LHCN-M2 (cell line): ENCODE data around the gene GADL1. TPM values are rescaled to one million over a fixed set of nuclear protein-coding genes. Genes with fewer than 3 reads are reported as not detected.
A peak's percentile ranks its signal among the peaks of the same experiment; 100 is the strongest.

Experiments used
- DNase-seq: peaks from one replicate; pipeline ENCODE4 v3.0.0-alpha.2; 2012; ENCODE audit warnings: low read depth
- polyA plus RNA-seq: library from polyadenylated mRNA; unstranded; fragments of >200 nt; gene quantifications from one replicate; pipeline ENCODE4 v1.2.1, GENCODE V29; 2012; ENCODE audit warnings: missing spikeins
- total RNA-seq: library from RNA; depleted of rRNA; stranded (reverse); fragments of >200 nt; gene quantifications from 2 replicates; pipeline ENCODE4 v1.2.3, GENCODE V29; 2014; rRNA removed

Gene GADL1, protein sequence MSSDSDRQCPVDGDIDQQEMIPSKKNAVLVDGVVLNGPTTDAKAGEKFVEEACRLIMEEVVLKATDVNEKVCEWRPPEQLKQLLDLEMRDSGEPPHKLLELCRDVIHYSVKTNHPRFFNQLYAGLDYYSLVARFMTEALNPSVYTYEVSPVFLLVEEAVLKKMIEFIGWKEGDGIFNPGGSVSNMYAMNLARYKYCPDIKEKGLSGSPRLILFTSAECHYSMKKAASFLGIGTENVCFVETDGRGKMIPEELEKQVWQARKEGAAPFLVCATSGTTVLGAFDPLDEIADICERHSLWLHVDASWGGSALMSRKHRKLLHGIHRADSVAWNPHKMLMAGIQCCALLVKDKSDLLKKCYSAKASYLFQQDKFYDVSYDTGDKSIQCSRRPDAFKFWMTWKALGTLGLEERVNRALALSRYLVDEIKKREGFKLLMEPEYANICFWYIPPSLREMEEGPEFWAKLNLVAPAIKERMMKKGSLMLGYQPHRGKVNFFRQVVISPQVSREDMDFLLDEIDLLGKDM
- 0.06 TPM in 2 replicates for total RNA-seq
- not detected for polyA plus RNA-seq

DNA sequence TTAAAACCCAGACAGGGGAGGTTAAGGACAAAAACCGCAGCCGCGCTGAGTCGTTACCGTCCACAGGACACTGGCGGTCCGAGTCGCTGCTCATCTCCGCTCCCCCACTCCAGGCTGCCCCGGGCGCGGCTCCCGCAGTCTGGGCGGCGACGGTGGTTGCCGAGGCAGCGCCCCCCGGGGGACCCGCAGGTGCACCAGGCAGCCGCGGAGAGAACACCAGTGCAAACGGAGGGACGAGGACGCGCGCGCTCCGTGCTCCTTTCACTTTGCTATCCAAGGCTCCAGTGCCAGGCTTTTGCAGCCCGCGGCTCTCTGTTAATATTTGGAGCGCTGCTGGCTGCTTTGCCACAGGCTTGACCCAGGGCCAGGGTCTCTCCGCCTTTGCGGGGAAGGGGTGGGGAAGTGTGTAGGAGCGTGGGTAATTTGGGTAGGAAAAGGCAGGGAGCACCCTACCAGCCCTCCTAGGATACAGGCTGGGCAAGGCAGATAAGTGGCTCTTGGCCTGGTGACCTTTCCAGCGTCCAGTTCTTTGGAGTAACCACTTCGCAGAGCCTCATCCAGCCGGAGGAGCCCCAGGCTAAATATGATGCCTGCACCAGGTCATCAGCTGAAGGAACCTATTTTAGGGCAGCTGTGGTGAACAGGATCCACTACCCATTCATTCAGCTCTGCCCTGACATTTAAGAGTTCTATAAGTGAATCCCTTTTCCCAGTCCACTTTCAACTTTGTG lies at the start of gene GADL1:
Gene GADL1, minus strand, starts transcription at position 141 of the 731 bp plus-strand sequence. Its CDS starts 47 bp downstream, at position 94.
- peak; percentile 24 for DNase-seq

DNA sequence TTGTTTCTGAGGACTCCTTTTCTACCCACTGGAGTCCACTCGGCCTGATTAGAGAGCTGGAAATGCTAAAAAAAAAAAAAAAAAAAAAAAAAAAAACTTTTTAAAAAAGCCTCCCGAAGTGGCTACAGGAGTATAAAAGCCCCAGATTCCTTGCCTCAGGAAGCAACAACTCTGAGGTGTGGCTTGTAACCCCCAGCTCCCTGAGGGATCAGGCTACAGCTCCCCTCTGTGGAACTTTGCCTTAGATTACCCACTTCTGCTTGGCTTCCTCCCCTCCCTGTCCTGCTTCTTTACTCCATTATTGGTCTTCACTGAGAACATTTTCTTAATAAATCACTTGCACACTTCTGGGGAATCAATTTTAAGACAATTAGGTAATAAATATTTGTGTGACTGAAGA lies 49.7 kb upstream of the GADL1 start:
- DNase-seq: no peak

DNA sequence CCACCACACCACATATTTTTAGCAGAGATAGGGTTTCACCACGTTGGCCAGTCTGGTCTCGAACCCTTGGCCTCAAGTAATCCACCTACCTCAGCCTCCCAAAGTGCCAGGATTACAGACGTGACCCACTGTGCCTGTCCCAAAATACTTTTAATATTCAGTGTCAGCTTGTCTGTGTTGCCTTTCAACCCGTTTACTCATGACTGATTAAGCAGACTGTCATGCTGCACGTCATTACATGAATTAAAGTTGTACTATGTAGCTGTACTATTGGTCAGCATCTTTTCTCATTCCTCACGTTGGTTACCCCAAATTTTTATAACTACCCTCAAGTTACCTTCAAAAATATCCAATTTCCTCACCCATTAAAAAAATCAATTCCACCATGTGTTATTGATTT lies 48.7 kb upstream of the GADL1 start:
- DNase-seq: no peak

DNA sequence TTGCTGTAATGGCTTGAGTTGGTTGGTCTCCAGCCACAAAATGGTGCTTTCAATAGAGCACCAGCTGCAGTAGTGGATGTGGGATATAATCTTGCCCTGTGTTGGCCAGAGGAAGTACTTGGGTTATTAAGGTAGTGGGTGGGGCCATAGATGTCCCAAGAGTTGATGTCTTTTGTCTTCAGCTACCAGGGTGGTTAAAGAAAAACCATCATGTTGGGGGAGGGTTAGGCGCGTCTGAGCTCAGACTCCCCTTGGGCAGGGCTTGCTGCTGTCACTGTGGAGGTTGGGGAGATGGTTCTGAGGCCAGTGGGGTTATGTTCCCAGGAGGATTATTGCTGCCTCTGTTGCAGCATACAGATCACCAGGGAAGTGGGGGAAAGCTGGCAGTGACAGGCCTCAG lies 46.9 kb upstream of the GADL1 start:
- no peak for DNase-seq

DNA sequence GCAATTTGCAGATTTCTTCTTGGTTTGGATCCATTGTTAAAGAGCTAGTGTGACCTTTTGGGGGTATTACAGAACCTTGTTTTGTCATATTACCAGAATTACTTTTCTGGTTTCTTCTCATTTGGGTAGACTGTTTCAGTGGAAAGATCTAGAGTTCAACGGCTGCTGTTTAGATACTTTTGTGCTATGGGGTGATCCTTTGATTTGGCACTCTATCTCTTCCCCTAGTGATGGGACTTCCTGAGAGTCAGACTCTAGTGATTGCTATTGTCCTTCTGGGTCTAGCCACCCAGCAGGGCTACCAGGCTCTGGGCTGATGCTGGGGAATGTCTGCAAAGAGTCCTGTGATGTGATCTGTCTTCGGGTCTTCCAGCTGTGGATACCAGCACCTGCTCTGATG lies 46.3 kb upstream of the GADL1 start:
- DNase-seq: no peak

DNA sequence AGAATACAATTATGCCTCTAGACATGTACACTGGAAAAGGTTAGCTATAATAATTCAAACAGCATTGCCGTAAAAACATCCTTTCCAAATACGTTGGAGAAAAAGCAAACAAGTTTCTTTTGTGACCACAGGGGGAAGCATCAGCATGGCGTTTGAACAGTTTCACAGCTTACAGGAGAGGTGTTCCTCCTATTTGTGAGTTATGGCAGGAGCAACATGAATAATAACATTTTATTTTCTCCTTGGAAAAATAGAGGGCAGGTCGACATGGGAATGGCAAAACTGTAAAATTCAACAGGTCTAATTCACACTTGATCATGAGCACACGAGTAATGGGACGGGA lies 39.7 kb upstream of the GADL1 start:
- peak; percentile 54 for DNase-seq

DNA sequence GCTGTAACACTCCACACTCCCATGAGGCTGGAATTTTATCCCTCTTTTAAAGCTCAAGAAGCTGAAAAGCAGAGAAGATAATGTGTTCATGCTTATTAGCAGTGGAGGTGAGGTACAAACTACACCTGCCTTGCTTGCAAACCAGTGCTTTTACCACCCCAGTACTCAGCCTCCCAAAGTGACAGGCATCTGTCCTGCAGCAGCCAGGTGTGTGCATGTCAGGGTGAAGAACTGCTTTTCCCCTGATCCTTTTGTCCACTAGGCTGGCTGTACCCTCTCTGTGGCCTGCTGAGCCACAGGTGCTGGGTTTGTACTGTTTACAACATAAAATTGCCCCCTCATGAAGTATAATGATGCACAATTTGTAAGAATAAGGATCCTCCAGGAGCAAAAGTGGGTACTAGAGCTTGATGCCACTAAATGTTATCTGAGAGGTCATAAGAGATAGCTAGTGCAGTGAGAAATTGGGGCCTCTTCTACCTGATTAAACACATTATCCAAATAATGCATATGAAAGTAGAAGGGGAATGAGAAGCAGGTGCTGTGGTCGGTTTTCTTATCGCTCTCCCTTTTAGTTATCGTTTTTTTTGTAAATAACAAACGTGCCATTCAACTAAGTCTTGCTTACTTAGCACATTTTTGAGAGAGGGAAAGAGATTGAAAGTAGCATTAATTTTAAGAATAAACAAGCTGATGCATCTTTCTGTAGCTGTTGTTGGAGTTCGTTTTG lies 39.2 kb upstream of the GADL1 start:
- no peak for DNase-seq

DNA sequence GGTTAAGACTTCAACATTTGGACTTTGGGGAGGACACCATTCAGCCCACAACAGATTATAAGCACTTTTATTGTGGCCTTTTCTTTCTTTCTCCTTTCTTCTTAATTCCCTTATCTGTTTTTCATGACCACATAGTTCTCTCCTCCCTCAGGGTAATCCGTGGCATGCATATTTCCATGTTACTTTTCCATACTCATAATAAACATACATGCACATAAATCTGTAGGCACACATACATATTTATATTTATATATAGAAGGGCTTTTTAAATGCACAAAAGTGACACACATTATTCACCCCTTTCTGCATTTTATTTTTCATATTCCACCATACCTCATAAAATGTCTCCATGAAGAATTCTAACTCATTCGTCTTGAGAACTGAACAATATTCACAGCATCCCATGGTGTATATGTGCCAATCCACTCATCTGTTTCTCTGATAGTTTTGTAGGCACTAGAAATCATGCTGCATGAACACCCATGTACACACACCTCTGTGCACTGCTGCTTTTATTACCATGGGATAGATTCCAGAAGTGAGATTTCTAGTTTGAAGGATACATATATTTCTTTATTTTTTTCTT lies 38.1 kb upstream of the GADL1 start:
- DNase-seq: no peak

DNA sequence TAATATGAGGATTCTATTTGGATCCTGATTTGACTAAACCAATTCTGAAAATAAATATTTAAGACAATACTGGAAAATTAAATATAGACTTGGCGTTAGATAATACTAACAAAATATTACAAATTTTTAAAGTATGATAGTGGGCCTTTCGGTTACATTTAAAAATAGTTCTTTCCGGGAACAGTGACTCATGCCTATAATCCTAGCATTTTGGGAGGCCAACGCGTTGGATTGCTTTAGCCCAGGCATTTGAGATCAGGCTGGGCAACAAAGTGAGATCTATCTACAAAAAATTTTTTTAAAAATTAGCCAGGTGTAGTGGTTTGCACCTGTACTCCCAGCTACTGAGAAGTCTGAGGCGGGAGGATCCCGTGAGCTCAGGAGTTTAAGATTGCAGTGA lies 30.3 kb upstream of the GADL1 start:
- peak; percentile 63 for DNase-seq

DNA sequence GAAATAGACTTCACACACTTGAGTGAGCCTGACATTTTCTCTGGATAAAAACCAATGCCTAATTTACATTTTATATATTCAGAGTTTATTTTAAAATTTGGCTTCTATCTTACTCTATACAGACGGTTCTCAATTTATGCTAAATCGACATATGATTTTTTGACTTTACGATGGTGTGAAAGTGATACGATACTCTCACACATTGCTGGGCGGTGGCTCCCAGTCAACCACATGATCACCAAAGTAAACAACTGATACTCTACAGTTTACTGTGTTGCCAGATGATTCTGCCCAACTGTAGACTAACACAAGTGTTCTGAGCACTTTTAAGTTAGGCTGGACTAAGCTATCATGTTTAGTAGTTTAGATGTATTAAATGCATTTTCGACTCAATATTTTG lies 25.1 kb upstream of the GADL1 start:
- no peak for DNase-seq

DNA sequence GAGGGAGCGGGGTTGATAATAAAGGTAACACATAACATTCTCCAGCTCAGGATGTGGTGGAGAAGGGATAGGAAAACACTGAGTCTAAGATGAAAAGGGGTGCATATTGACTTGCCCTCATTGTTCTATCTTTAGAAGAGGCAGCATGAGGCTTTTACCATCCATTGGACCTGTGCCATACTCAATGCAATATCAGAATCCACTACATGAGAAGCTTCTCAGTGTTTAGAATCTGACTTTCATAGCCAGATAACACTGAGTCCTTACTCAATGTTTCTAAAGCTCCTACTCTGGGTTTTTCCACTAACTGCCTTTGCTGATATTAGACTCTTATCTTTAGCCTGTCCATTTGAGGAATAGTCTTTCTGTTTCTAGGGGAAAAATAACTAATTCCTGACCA lies 24.3 kb upstream of the GADL1 start:
- no peak for DNase-seq

DNA sequence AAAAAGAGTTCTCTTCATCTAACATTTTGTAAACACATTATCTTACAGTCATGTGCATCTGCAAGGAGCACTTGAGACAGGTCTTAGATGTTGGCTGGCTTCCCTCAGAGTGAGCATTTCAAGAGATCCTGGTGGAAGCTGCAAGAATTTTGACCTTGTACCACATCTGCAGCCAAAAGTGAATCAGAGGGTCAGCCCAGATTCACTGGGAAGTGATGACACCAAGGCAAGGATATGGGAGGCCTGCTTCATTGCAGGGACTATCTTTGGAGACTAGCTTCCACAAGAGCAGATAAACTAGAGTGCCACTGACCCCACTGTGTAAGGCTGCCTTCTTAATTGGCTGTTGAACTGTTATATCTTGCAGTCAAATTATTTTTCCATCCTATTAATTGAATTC lies 21.3 kb upstream of the GADL1 start:
- DNase-seq: peak; percentile 18

DNA sequence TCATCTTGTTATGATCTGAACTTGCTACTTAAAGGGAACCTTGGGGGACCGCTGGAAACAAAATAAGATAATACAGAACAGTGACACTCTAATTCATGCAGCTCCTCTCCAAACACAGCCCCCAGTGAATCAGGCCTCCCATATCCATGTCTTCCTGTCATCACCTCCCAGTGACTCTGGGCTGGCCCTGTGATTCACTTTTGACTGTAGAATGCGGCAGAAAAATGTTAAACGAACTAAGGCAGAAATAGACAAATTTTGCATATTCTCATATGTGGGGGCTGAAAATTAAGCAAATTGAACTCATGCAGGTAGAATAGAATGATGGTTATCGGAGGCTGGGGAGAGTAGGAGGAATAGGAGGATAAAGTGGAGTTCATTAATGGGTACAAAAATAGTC lies 20.2 kb upstream of the GADL1 start:
- no peak for DNase-seq

DNA sequence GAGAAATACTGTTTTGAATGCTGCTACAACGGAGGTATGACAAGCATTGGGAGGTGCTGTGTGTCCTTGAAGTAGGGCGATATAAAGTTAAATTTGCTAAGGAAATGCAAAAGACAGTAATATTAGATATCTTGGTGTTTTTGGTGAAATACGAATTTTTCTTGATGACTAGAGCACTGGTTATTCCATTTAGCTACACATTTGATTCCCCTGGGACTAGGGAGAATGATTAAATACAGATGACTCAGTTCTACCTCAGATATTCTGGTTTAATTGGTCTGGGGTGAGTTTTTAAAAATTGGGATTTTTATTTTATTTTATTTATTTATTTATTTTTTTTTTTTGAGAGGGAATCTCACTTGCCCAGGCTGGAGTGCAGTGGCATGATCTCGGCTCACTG lies 18.7 kb upstream of the GADL1 start:
- DNase-seq: peak; percentile 71

DNA sequence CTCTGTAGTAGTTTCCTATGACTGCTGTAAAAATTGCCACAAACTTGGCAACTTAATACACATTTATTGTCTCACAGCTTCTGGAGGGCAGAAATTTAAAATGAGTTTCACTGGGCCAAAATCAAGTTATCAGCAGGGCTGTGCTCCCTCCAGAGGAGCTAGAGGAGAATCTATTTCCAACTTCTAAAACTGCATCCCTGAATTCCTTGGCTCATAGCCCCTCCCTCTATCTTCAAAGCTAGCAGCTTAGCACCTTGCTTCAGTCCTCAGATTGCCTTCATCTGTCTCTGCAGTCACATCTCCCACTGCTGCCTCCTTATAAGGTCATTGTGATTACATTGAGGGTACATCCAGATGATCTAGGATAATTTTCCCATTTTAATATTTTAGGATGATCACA lies 17.8 kb upstream of the GADL1 start:
- DNase-seq: no peak

DNA sequence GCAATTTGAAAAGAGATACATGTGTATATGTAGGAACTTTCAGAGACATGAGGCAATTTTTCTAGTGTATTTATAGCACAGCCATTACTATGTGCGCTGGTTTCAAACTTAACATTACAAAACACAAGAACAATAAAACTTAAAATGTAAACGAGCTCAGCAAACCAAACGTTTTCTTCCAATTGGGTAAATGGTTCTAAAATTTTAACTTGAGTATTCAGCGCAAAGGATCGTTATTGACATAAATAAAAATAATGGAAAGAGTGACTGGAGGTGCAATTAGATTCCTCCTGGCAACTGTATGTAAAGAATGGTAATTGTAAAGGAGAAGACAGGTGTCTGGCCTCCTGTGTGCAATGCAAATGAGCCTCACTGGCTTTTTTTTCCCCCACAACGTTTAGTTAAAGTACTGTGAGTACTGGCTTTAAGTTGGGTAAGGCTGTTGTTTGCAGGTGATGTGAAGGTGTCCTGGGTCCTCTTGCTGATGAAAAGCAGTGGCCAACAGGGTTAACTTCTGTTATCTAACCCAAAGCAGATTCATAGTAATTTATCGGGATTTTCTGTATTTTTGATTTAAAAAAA lies 14.1 kb upstream of the GADL1 start:
- no peak for DNase-seq

DNA sequence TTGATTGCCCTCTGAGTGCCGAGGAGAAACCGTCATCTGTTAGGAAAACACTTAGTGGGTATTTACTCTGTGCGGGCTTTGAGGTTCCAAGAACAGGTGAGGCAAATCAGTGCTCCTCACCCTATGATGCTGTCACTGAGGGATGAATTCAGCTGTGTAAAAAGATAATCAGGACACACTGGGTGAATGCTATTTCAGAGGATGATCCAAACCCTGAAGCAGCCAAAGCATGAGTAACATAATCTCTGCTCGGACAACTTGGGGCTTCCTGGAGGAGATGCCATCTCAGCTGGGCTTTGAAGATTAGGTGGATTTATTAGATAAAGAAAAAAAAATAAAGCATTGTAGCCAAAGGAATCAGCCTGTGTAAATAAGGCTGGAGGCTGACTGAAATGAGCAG lies 10.5 kb upstream of the GADL1 start:
- DNase-seq: peak; percentile 71

DNA sequence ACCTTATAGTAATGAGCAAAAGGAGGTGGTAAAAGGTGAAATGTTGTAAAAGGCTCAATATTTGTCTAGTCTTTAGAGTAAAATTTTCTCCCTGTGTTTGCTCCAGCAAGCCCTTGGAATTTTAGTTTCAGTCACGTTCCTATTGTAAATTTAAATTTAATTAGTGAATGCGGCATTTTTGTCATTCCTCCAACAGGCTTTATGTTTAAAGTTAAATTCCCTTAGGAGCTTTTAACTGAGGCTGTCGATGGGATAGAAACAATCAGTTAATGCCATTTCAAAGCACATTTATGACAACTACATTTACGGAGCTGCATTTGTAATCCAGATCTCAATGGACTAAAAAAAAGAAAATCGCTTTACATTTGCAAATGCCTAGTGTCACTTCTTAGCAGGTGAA lies 868 bp upstream of the GADL1 start:
- no peak for DNase-seq

DNA sequence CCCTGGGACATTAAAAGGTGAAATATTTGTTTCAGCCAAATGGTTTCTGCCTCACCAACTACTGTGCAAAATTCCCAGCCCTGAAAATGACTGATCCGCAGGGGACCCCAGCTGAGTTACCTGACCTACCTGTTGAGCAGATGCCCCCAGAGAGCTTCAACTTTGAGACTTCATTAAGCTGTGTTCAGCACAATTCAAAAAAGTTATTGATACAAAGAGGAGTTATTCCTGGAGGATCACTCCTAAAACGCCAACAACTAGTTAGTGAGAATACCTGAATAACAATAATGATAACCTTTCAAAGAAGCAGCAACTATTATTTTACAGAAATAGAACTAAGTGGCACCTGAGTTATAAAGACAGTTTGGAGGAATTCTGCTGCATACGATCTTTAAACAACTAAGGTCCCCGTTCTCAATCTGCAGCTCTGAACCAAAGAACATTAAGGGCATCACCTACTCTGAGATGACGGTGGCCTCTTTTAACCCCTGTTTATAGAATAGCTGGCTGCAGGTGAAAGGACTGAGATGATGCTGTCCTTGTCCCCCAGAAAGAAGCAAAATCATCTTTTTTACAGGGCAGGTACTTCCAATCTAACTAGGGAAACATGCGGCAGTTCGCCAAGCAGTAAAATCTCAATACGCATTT lies 659 bp downstream of the GADL1 start:
- DNase-seq: no peak

DNA sequence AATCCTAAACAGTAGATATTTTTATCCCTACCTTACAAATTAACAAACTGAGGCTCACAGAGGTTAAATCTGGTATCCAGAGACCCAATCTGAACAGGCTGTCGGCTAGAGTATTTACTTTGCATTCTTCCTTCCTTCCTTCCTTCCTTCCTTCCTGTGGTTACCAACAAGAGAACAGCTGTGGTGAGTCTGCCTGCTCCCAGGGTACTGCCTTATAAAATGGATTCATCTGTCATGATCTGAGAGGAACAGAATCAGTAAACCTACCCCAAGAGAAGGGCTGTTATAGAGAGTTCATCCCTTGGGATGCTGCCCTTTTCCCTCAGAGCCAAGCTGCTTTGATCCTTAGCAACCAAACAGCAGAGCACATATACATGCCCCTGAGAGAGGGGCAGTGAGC lies 3.6 kb downstream of the GADL1 start:
- DNase-seq: peak; percentile 83

DNA sequence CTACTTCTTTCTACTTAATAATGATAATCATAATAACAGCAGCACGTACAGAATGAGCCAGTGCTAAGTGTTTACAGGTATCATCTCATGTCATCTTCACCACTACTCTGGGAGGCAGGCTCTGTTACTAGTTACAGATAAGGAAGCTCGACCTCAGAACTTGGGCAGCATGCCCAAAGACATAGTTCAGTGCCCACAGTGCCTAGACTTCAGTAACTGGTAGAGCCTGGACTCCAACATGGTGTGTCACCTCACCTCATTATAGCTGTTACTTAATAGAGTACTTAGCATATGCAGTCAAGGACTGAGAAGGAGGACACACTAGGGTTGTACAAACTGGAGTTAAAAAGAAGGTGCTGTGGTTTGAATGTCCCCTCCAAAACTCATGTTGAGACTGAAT lies 7.6 kb downstream of the GADL1 start:
- no peak for DNase-seq
